HG03095 (cell line): Measurements from ENCODE around the gene GATA5.

Experiments used
- ATAC-seq: cut with Tn5 transposase; IDR thresholded peaks from one replicate; pipeline ENCODE4 v1.9.1; 2021; ENCODE audit warnings: moderate library complexity; ENCODE audit not compliant: unreplicated experiment

GATA5 gene

GRCh38 chr20:62475772-62476055 lies at the start of gene GATA5:
Gene GATA5 (minus strand): TSS chr20:62475995. CDS start chr20:62475521, 474 bp downstream.
- ATAC-seq, result no peak

GRCh38 chr20:62525014-62525413 lies 49.2 kb upstream of the GATA5 start:
- no peak for ATAC-seq

GRCh38 chr20:62524505-62524911 lies 48.7 kb upstream of the GATA5 start:
- no peak for ATAC-seq

- no peak for ATAC-seq
These were observed 47.8 kb upstream of the GATA5 start for GRCh38 chr20:62523473-62524203.

GRCh38 chr20:62522748-62523396 lies 47.1 kb upstream of the GATA5 start:
- no peak for ATAC-seq

- no peak for ATAC-seq
These were observed 44.0 kb upstream of the GATA5 start for GRCh38 chr20:62519826-62520225.

- ATAC-seq, result no peak
These were observed 43.1 kb upstream of the GATA5 start for GRCh38 chr20:62518911-62519310.

GRCh38 chr20:62517901-62518610 lies 42.3 kb upstream of the GATA5 start:
- no peak for ATAC-seq

GRCh38 chr20:62517168-62517567 lies 41.4 kb upstream of the GATA5 start:
- ATAC-seq, result no peak

GRCh38 chr20:62516338-62516737 lies 40.5 kb upstream of the GATA5 start:
- ATAC-seq, result no peak

GRCh38 chr20:62515826-62516225 lies 40.0 kb upstream of the GATA5 start:
- no peak for ATAC-seq

- ATAC-seq, result no peak
These were observed 39.5 kb upstream of the GATA5 start for GRCh38 chr20:62515280-62515679.

GRCh38 chr20:62513991-62514390 lies 38.2 kb upstream of the GATA5 start:
- no peak for ATAC-seq

- no peak for ATAC-seq
These were observed 36.3 kb upstream of the GATA5 start for GRCh38 chr20:62511915-62512610.

- no peak for ATAC-seq
These were observed 35.6 kb upstream of the GATA5 start for GRCh38 chr20:62511300-62511914.

- no peak for ATAC-seq
These were observed 32.9 kb upstream of the GATA5 start for GRCh38 chr20:62508641-62509051.

GRCh38 chr20:62507991-62508640 lies 32.3 kb upstream of the GATA5 start:
- no peak for ATAC-seq

GRCh38 chr20:62507323-62507722 lies 31.5 kb upstream of the GATA5 start:
- no peak for ATAC-seq

GRCh38 chr20:62506791-62507190 lies 31.0 kb upstream of the GATA5 start:
- no peak for ATAC-seq

- no peak for ATAC-seq
These were observed 30.3 kb upstream of the GATA5 start for GRCh38 chr20:62506087-62506486.
